HG02642 (cell line): ENCODE data around the gene GAPDHS.
A peak's percentile ranks its signal among the peaks of the same experiment; 100 is the strongest.

Experiments
- ATAC-seq: cut with Tn5 transposase; IDR thresholded peaks from one replicate; pipeline ENCODE4 v1.9.1; 2021; ENCODE audit warnings: mild to moderate bottlenecking; ENCODE audit not compliant: unreplicated experiment, poor library complexity

Gene GAPDHS

DNA sequence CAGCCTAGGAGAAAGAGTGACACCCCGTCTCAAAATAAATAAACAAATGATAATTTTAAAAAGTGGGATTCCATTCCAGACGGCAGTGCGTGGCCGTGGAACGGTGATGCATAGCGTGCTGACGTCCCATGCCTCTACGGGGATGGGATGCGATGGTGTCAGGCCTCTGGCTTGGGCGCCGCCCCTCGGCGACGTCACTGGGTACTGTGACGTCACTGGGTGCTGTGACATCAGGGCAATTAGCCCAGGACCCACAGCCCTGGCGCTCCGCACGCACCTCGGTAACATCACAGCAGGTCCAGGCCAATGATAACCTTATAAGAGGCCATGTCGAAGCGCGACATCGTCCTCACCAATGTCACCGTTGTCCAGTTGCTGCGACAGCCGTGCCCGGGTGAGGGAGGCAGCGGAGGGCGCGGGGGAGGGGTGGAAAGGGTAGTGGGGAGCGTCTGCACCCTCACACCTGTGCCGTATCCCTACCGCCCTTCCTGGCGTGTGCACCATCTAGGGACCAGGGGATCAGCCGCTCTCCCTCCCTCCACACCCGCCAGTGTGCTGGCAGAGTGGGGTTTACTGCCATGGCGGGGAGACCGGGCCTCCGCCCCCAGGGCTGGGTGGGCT, at the start of gene GAPDHS:
Gene GAPDHS (plus strand): TSS at position 256 of the 621 bp plus-strand sequence. CDS start 72 bp downstream, at position 328.
- ATAC-seq, result no peak

DNA sequence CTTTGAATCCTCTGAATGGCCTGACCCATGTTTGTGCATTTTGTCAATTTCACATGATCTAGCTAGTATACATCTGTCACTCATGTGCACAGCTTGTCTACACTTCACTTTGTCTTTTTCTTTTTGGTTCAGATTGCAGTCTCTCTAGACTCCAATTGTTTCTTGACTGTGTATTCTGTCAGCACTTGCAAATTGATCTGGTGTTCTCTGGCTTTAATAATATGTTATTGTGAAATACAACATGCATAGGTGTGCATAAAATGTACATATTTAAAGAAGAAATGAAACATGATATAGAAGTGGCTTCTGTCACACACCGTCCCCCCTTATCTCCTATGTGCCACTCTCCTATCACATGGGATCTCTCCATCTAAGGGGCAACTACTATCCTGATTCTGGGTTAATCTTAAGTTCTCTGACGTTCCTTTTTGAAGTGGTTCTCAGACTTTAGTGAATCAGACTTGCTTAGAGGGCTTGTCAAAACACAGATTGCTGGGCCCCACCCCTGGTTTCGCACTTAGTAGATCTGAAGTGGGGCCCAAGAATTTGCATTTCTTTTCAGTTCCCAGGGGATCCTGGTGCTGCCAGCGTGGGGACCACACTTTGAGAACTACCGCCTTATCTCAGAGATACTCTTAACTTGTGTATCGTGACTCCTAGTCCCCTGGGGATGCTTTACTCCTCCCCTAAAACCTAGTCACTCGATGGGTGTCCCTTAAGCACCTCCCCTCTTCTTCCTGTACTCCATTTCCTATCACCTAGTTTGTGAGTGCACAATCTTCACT, 48.8 kb upstream of the GAPDHS start:
- peak; percentile 67 for ATAC-seq

DNA sequence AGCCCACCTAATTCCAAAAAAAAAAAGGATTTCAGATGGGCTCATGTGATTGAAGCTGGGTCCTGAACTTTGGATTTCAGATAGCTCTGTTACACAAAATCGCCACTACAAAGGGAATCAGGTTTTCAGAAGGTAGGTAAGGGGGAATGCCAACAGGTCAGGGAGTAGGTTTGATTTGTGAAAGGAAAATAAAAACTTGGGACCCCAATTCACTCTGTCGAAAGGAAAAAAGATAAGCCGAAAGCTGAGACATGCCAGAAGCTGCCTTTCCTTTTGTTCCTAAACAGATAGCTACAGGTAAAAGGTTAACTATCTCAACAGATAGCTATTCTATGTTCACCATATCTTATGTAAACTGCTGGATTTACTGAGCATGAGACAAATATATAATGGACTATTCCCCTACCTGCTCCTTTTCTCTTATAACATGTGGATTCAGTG, 47.0 kb upstream of the GAPDHS start:
- no peak for ATAC-seq

- ATAC-seq, result no peak
These were observed 45.5 kb upstream of the GAPDHS start for GRCh38 chr19:35487656-35488182.

DNA sequence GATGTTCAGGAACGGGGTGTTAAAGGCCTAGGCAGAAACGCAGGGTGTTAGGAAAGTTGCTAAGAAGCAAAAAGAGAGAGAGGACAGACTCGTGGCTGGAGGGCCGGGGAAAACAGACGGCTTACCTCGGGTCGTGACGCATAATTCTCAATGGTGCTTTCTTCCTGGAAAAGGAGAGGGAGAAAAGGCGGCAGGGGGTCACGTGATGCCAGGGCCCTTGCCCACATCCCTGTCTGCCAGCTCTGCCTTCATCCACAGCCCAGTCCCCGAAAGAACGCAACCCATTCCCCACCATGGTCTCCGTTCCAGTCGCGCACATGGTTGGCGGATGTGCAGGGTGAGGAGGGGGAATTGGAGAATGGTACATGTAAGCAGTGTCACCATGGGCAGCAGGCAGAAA, 44.6 kb upstream of the GAPDHS start:
- no peak for ATAC-seq

DNA sequence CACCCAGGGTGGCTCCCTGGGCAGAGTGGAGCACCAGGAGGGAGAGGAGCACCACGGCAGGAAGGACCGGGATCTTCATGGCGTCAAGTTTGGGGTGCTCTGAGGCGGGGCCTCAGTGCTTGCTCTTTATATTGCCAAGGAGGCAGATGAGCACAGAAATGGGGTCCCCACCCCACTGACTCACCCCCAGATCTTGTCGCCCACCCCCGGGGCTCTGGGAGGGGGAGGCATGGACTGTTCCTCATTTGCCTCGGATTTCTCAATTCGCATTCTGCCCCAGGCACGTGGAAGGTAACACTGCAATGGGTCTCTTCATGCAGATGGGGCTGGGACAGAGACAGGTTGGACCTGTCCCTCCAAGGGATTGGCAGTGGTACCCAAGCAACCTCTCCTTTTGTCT, 42.9 kb upstream of the GAPDHS start, which contains the start of gene KRTDAP:
Gene KRTDAP (minus strand): TSS at position 101 of the 400 bp plus-strand sequence. CDS start 22 bp downstream, at position 79.
- no peak for ATAC-seq

DNA sequence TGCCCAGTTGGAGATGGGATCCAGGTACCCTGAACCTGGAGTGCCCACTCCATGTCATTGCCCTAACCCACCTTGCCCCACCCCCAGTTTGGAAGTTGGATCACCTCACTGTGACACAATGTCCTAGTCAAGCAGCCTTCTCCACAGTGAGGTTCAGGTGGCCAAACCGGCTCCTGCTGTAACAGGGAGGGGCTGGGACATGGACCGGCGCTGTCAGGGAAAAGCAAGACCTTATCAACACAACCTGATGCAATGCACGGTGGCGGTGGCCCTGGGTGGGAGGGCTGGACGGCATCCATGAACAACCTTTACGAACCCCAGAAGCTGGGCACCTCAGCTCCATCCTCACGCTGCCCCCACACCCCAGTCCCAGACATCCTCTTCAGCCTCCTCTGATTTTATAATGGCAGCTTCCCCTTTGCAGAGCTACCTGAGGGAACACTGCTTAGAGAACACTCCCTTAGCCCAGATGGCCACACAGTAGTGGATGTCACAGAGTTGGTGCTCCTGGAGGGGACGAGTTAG, 41.4 kb upstream of the GAPDHS start:
- no peak for ATAC-seq

GRCh38 chr19:35493971-35494370, 39.3 kb upstream of the GAPDHS start:
- no peak for ATAC-seq

- ATAC-seq, result peak; percentile 65
These were observed 37.9 kb upstream of the GAPDHS start for GRCh38 chr19:35495107-35496064.

GRCh38 chr19:35497406-35497805, 35.9 kb upstream of the GAPDHS start:
- no peak for ATAC-seq

DNA sequence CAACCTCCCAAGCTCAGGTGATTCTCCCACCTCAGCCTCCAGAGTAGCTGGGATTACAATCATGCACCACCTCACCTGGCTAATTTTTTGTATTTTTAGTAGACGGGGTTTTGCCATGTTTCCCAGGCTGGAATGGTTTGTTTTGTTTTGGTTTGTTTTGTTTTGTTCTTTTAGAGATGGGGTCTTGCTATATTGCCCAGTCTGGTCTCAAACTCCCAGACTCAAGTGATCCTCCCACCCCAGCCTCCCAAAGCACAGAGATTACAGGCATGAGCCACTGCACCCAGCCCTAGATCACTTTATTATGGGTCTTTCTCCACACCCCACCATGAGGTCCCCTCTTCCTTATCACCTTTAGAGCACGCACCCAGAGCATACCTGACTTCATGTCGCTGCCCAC, 35.0 kb upstream of the GAPDHS start:
- no peak for ATAC-seq

GRCh38 chr19:35498984-35499527, 34.2 kb upstream of the GAPDHS start:
- no peak for ATAC-seq

DNA sequence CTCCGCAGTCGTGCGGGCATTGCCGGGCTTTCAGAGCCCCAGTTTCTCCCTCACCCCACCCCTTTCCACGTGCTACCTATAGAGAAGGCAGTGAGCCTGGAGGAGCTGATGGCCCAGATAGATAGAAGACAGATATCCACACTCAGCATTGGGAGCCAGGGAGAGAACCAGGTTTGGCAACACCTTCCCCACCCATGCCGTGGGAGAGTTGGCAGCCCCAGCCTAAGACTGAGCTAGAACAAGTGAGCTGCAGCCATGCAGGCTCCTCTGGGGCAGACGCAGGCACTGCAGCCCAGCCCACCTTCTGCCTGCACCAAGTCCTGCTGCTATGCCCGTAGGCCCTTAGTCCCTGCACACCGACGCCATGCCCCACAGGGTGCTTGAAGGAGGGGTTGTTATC, 32.6 kb upstream of the GAPDHS start:
- no peak for ATAC-seq

DNA sequence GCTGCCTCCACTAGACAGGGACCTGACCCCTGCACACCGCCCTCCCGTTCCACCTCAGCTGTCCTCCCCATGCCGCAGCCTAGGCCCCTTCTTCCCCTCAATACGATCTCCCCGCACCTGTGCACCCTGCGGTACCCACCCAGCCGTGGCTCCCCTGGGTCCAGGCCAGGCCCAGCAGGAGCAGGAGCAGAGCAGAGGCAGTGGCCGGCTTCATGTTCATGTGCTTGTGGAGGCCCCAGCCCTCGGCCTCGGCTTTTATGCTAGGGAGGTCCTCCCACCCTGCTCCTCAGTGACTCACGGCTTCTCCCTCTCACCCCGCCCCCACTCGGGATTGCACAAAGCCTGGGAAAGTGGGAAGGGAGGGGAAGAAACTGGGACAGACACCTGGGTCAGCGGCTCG, 31.6 kb upstream of the GAPDHS start:
- no peak for ATAC-seq

DNA sequence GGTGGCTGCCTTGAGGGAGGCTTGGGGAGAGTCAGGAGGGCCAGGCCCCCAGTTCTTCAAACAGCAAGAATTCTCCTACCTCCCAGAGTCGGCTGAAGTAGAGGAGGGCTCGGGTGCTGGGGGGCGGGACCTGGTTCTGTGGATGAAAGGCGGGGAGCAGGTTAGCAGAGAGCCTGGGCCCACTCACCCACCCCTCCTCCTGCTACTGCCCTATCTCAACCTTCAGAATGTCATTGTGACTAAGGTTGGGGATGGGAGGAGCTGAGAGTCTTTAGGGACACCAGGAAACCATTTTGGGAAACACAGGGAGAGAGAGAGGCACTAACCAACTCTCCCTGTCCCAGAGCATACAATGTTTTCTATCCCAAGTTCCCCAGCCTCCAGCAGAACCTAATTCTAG, 30.5 kb upstream of the GAPDHS start:
- ATAC-seq, result no peak

DNA sequence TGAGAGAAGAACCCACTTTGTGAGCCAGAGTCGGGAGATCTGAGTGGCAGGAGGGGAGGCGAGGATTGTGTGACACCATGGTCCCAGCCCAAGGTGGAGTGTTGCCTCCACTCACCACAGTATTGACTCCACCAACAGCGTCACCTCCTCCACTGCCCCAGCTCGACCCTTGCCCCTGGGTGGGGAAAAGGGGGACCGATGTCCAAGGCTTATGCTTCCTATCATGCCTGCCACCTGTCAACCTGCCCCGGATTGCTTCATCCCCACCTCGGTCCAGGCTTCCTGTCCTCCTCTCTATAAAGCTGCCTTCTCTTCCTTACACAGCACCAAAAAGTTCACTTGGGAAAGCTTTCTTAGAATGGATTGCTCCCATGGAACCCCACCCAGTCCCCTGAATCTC, 27.2 kb upstream of the GAPDHS start:
- no peak for ATAC-seq

GRCh38 chr19:35507561-35507960, 25.7 kb upstream of the GAPDHS start:
- no peak for ATAC-seq

DNA sequence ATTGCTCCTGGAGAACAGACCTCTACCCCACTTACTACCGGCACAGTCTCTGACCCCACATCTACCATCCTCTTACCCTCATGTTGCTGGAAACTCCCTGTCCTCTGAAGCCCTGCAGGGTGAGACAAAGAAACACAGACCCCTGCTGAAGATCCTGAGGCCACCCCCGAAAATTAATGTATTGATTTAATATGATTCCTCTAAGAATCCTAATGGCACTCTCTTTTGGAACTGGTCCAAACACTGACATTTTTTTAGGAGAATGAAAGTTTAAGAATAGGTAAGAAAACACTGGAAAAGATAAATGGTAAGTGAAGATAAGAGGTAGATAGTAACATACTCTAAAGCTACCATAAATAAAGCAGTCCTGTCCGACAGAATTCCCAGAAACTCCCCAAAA, 25.1 kb upstream of the GAPDHS start:
- ATAC-seq, result no peak

DNA sequence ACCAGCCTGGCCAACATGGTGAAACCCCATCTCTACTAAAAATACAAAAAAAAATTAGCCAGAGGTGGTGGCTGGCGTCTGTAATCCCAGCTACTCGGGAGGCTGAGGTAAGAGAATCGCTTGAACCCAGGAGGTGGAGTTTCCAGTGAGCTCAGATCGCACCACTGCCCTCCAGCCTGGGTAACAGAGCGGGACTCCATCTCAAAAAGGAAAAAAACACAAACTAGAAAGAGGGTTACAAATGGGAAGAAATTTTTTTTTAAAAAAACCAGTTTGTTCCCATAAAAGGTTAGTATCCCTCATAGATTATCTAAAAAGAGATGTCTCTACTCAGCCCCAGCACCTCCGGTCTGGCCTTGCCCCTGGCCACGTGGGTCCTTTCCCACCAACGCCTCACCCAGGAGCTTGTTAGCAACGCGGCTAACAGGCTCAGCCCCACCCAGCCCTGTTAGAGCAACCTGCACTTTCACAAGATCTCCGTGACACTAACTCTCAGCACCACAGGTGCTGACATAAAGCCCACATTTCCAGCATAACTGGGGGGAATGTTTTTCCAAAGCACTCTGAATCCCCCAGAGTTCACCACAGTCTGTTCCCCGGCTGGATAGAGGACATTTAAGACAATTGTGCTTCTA, 24.1 kb upstream of the GAPDHS start:
- no peak for ATAC-seq
